ENCODE measurements around the gene TTLL11.

Gene TTLL11

GRCh38 chr9:122092611-122093506 is at the start of gene TTLL11:
TTLL11 (minus strand) TSS chr9:122093308; CDS start chr9:122093148, 160 bp downstream.
- peak; percentile 89 for DNase-seq

GRCh38 chr9:122141671-122142070 is 48.6 kb upstream of the TTLL11 start:
- DNase-seq, result no peak

- DNase-seq, result no peak
Measured at GRCh38 chr9:122140368-122141193, 47.5 kb upstream of the TTLL11 start.

GRCh38 chr9:122138560-122139268 is 45.6 kb upstream of the TTLL11 start:
- no peak for DNase-seq

GRCh38 chr9:122135529-122135859 is 42.4 kb upstream of the TTLL11 start:
- no peak for DNase-seq

- no peak for DNase-seq
Measured at GRCh38 chr9:122134822-122135528, 41.9 kb upstream of the TTLL11 start.

GRCh38 chr9:122133984-122134535 is 41.0 kb upstream of the TTLL11 start:
- DNase-seq, result no peak

- no peak for DNase-seq
Measured at GRCh38 chr9:122133263-122133983, 40.3 kb upstream of the TTLL11 start.

GRCh38 chr9:122132539-122132938 is 39.4 kb upstream of the TTLL11 start:
- DNase-seq, result no peak

GRCh38 chr9:122131401-122132001 is 38.4 kb upstream of the TTLL11 start:
- DNase-seq, result peak; percentile 30

GRCh38 chr9:122130837-122131236 is 37.7 kb upstream of the TTLL11 start:
- no peak for DNase-seq

- no peak for DNase-seq
Measured at GRCh38 chr9:122129969-122130368, 36.9 kb upstream of the TTLL11 start.

GRCh38 chr9:122128969-122129343 is 35.8 kb upstream of the TTLL11 start:
- DNase-seq, result no peak

GRCh38 chr9:122128007-122128968 is 35.2 kb upstream of the TTLL11 start:
- DNase-seq, result no peak

GRCh38 chr9:122127396-122127798 is 34.3 kb upstream of the TTLL11 start:
- no peak for DNase-seq

- no peak for DNase-seq
Measured at GRCh38 chr9:122126331-122127261, 33.5 kb upstream of the TTLL11 start.

GRCh38 chr9:122125509-122126330 is 32.6 kb upstream of the TTLL11 start:
- no peak for DNase-seq

- DNase-seq, result peak; percentile 48
Measured at GRCh38 chr9:122125158-122125508, 32.0 kb upstream of the TTLL11 start.
